HepG2 (cell line): ENCODE results near the gene MYH7. TPM values are rescaled to one million over a fixed set of nuclear protein-coding genes. Genes with fewer than 3 reads are reported as not detected.
A peak's percentile ranks its signal among the peaks of the same experiment; 100 is the strongest.

Experiments used
- ATF5 ChIP-seq: sonication (generic); formaldehyde crosslinking; IDR thresholded peaks from 2 replicates; pipeline ENCODE4 v1.4.0; 2020; ENCODE audit warnings: mild to moderate bottlenecking, low read depth, missing genetic modification reagents
- BCL3 ChIP-seq: sonication (generic); formaldehyde crosslinking; IDR thresholded peaks from 2 replicates; pipeline ENCODE4 v1.5.1; 2020; ENCODE audit warnings: mild to moderate bottlenecking, missing genetic modification reagents, moderate library complexity
- GZF1 ChIP-seq: sonication (generic); formaldehyde crosslinking; IDR thresholded peaks from 2 replicates; pipeline ENCODE4 v1.5.1; 2020; ENCODE audit warnings: mild to moderate bottlenecking, missing genetic modification reagents
- POGK ChIP-seq: sonication (generic); formaldehyde crosslinking; conservative IDR thresholded peaks from 2 replicates; pipeline ENCODE4 v1.8.0; 2022; ENCODE audit warnings: mild to moderate bottlenecking, moderate library complexity, missing genetic modification reagents
- TFDP2 ChIP-seq: sonication (generic); formaldehyde crosslinking; IDR thresholded peaks from 2 replicates; pipeline ENCODE4 v1.4.0; 2020; ENCODE audit warnings: missing genetic modification reagents
- TRAFD1 ChIP-seq: sonication (generic); formaldehyde crosslinking; IDR thresholded peaks from 2 replicates; pipeline ENCODE4 v1.5.1; 2020; ENCODE audit warnings: missing genetic modification reagents, mild to moderate bottlenecking, borderline replicate concordance
- WIZ ChIP-seq: sonication (generic); formaldehyde crosslinking; IDR thresholded peaks from 2 replicates; pipeline ENCODE4 v1.5.1; 2020; ENCODE audit warnings: mild to moderate bottlenecking, missing genetic modification reagents
- ZBTB7A ChIP-seq: sonication (generic); formaldehyde crosslinking; IDR thresholded peaks from 2 replicates; pipeline ENCODE4 v1.8.0; 2022; ENCODE audit warnings: mild to moderate bottlenecking, missing genetic modification reagents
- ZFP41 ChIP-seq: sonication (generic); formaldehyde crosslinking; IDR thresholded peaks from 2 replicates; pipeline ENCODE4 v1.4.0; 2020; ENCODE audit warnings: mild to moderate bottlenecking, missing genetic modification reagents, borderline replicate concordance
- ZFP90 ChIP-seq: sonication (generic); formaldehyde crosslinking; IDR thresholded peaks from 2 replicates; pipeline ENCODE4 v1.8.0; 2022; ENCODE audit warnings: missing genetic modification reagents, mild to moderate bottlenecking, inconsistent platforms, borderline replicate concordance
- ZHX1 ChIP-seq: sonication (generic); formaldehyde crosslinking; IDR thresholded peaks from 2 replicates; pipeline ENCODE4 v1.8.1; 2022; ENCODE audit warnings: low read depth, mild to moderate bottlenecking, missing genetic modification reagents
- ZMAT5 ChIP-seq: sonication (generic); formaldehyde crosslinking; IDR thresholded peaks from 2 replicates; pipeline ENCODE4 v1.5.0; 2020; ENCODE audit warnings: mild to moderate bottlenecking, low read depth, missing genetic modification reagents, borderline replicate concordance
- ZNF547 ChIP-seq: sonication (generic); formaldehyde crosslinking; IDR thresholded peaks from 2 replicates; pipeline ENCODE4 v1.5.1; 2020; ENCODE audit warnings: mild to moderate bottlenecking, missing genetic modification reagents
- ZNF639 ChIP-seq: conservative IDR thresholded peaks from 2 replicates; pipeline ENCODE4 v1.6.1; 2018; ENCODE audit warnings: missing genetic modification reagents
- ZNF749 ChIP-seq: sonication (generic); formaldehyde crosslinking; IDR thresholded peaks from 2 replicates; pipeline ENCODE4 v1.8.0; 2022; ENCODE audit warnings: mild to moderate bottlenecking, missing genetic modification reagents, moderate library complexity, borderline replicate concordance
- ZSCAN30 ChIP-seq: sonication (generic); formaldehyde crosslinking; IDR thresholded peaks from 2 replicates; pipeline ENCODE4 v1.5.0; 2020; ENCODE audit warnings: mild to moderate bottlenecking, missing genetic modification reagents
- polyA plus RNA-seq, 8 experiments: library from polyadenylated mRNA; depleted of rRNA in 3 of 8; stranded (reverse) in 7 of 8; unstranded in 1 of 8; fragments of >200 nt; fragmentation: Illumina TruSeq in 4 of 8; extraction: Trizol in 4 of 8; gene quantifications; 2 replicates each; pipeline versions ENCODE4 v1.2.1 to v1.2.3, GENCODE V29; 2011 to 2016; ENCODE audit warnings: low read depth in 4 of 8, missing spikeins in 1 of 8, mixed read lengths in 1 of 8; ENCODE audit not compliant: insufficient read depth in 1 of 8
- total RNA-seq, 5 experiments: library from RNA; depleted of rRNA; stranded (reverse); fragments of >200 nt; fragmentation: Illumina TruSeq; extraction: Trizol; gene quantifications; 2 replicates each; pipeline ENCODE4 v1.2.3, GENCODE V29; 2016; ENCODE audit warnings: low read depth in 1 of 5

The MYH7 gene
- total and polyA plus RNA-seq, 2 of the 13 experiments (the other 11 are each of a cell fraction or from before 2014, with no cell fraction given) = 0.04 TPM; not detected in 1

- TF ChIP-seq ZMAT5 (CRISPR knock-in tag) (no peak), TFDP2 (no peak), POGK (CRISPR knock-in tag) (no peak), ZBTB7A (CRISPR knock-in tag) (peak; percentile 99), ZNF749 (CRISPR knock-in tag) (no peak), ZNF547 (CRISPR knock-in tag) (no peak), ZFP41 (no peak), WIZ (CRISPR knock-in tag) (no peak; the same call in 1 of the 2 replicates), ZNF639 (CRISPR knock-in tag) (no peak), GZF1 (CRISPR knock-in tag) (no peak), ZHX1 (CRISPR knock-in tag) (no peak), BCL3 (CRISPR knock-in tag) (no peak; the same call in 1 of the 2 replicates), ZFP90 (CRISPR knock-in tag) (peak; percentile 72; the same call in 1 of the 2 replicates), TRAFD1 (0 out of 2 replicates have a peak, but pooled peaks have one; percentile 70), ATF5 (CRISPR knock-in tag) (no peak), ZSCAN30 (CRISPR knock-in tag) (no peak)
Measured at GRCh38 chr14:23435543-23436326, at the start of gene MYH7 (continued).
